H9 (cell line): Measurements from ENCODE around the gene NEDD9. TPM values are rescaled to one million over a fixed set of nuclear protein-coding genes. Genes with fewer than 3 reads are reported as not detected.

Experiments used
- DNase-seq: peaks from one replicate; pipeline ENCODE4 v3.0.0-alpha.2; 2017
- H2AFZ ChIP-seq: one replicate; pipeline ENCODE4 v1.6.1; 2013; ENCODE audit warnings: mild to moderate bottlenecking, low read length, control low read depth, moderate library complexity
- H2AK5ac ChIP-seq: 2 replicates; pipeline ENCODE4 v1.6.1; 2013; ENCODE audit warnings: low read length, control low read depth, mixed read lengths; ENCODE audit not compliant: insufficient read length
- H2BK120ac ChIP-seq: one replicate; pipeline ENCODE4 v1.6.1; 2013; ENCODE audit warnings: low read depth, mild to moderate bottlenecking, low read length, control low read depth, inconsistent platforms; ENCODE audit not compliant: poor library complexity, severe bottlenecking
- H2BK12ac ChIP-seq: 2 replicates; pipeline ENCODE4 v1.6.1; 2013; ENCODE audit warnings: low read length, control low read depth, mixed read lengths, low read depth; ENCODE audit not compliant: insufficient read length
- H2BK15ac ChIP-seq: 2 replicates; pipeline ENCODE4 v1.6.1; 2013; ENCODE audit warnings: low read depth, low read length, control low read depth
- H2BK20ac ChIP-seq: one replicate; pipeline ENCODE4 v1.6.1; 2013; ENCODE audit warnings: low read depth, mild to moderate bottlenecking, low read length, control low read depth, inconsistent platforms; ENCODE audit not compliant: poor library complexity, severe bottlenecking
- H2BK5ac ChIP-seq: 2 replicates; pipeline ENCODE4 v1.6.1; 2013; ENCODE audit warnings: low read length, control low read depth, mixed read lengths; ENCODE audit not compliant: insufficient read length
- H3K14ac ChIP-seq: 2 replicates; pipeline ENCODE4 v1.6.1; 2013; ENCODE audit warnings: low read length, control low read depth; ENCODE audit not compliant: insufficient read depth
- H3K18ac ChIP-seq: 2 replicates; pipeline ENCODE4 v1.6.1; 2013; ENCODE audit warnings: low read depth, mild to moderate bottlenecking, mixed read lengths, low read length, control low read depth; ENCODE audit not compliant: insufficient read length
- H3K23ac ChIP-seq: 2 replicates; pipeline ENCODE4 v1.6.1; 2013; ENCODE audit warnings: low read length, control low read depth, mixed read lengths, low read depth; ENCODE audit not compliant: insufficient read length
- H3K23me2 ChIP-seq: 2 replicates; pipeline ENCODE4 v1.6.1; 2013; ENCODE audit warnings: low read depth, mild to moderate bottlenecking, mixed read lengths, low read length, control low read depth; ENCODE audit not compliant: insufficient read length, poor library complexity, severe bottlenecking
- H3K27ac ChIP-seq: 2 replicates; pipeline ENCODE4 v1.5.1; 2013; ENCODE audit warnings: low read length, control low read depth, mixed read lengths, low read depth; ENCODE audit not compliant: insufficient read length
- H3K27me3 ChIP-seq: 2 replicates; pipeline ENCODE4 v1.6.1; 2013; ENCODE audit warnings: low read length, control low read depth, inconsistent platforms; ENCODE audit not compliant: insufficient read depth
- H3K4ac ChIP-seq: 2 replicates; pipeline ENCODE4 v1.6.1; 2013; ENCODE audit warnings: low read depth, mild to moderate bottlenecking, control low read depth, inconsistent platforms, low read length, moderate library complexity
- H3K4me1 ChIP-seq: 2 replicates; pipeline ENCODE4 v1.6.1; 2013; ENCODE audit warnings: low read length, control low read depth, inconsistent platforms; ENCODE audit not compliant: insufficient read depth
- H3K4me2 ChIP-seq: 2 replicates; pipeline ENCODE4 v1.6.1; 2013; ENCODE audit warnings: low read length, control low read depth, mixed read lengths; ENCODE audit not compliant: insufficient read length, insufficient read depth
- H3K56ac ChIP-seq: 2 replicates; pipeline ENCODE4 v1.6.1; 2013; ENCODE audit warnings: low read depth, mild to moderate bottlenecking, mixed read lengths, low read length, control low read depth; ENCODE audit not compliant: insufficient read length
- H3K79me1 ChIP-seq: 2 replicates; pipeline ENCODE4 v1.6.1; 2013; ENCODE audit warnings: low read depth, mild to moderate bottlenecking, moderate library complexity, low read length, control low read depth, inconsistent platforms; ENCODE audit not compliant: insufficient read depth, poor library complexity, severe bottlenecking
- H3K79me2 ChIP-seq: 2 replicates; pipeline ENCODE4 v1.6.1; 2013; ENCODE audit warnings: low read length, control low read depth, inconsistent platforms; ENCODE audit not compliant: insufficient read depth
- H3K9ac ChIP-seq: 2 replicates; pipeline ENCODE4 v1.6.1; 2013; ENCODE audit warnings: low read length, control low read depth, mixed read lengths; ENCODE audit not compliant: insufficient read length; ENCODE audit errors: extremely low read depth
- H3K9me3 ChIP-seq: one replicate; pipeline ENCODE4 v1.6.1; 2013; ENCODE audit warnings: low read depth, low read length, inconsistent platforms; ENCODE audit not compliant: control insufficient read depth
- H3T11ph ChIP-seq: one replicate; pipeline ENCODE4 v1.6.1; 2013; ENCODE audit warnings: mild to moderate bottlenecking, low read length, control low read depth, inconsistent platforms
- H4K20me1 ChIP-seq: one replicate; pipeline ENCODE4 v1.6.1; 2013; ENCODE audit not compliant: control insufficient read depth, insufficient read length, insufficient read depth
- H4K5ac ChIP-seq: 2 replicates; pipeline ENCODE4 v1.6.1; 2013; ENCODE audit warnings: low read depth, mild to moderate bottlenecking, mixed read lengths, low read length, control low read depth; ENCODE audit not compliant: insufficient read length
- H4K8ac ChIP-seq: replicated peaks from 2 replicates; pipeline ENCODE4 v1.6.1; 2013; ENCODE audit warnings: low read length, control low read depth, mixed read lengths, low read depth; ENCODE audit not compliant: insufficient read length
- H4K91ac ChIP-seq: 2 replicates; pipeline ENCODE4 v1.6.1; 2013; ENCODE audit warnings: low read depth, mild to moderate bottlenecking, moderate library complexity, mixed read lengths, low read length, control low read depth; ENCODE audit not compliant: insufficient read length
- H3K27ac Mint-ChIP-seq, 3 experiments: 2 replicates in 2 of 3; 3 replicates in 1 of 3; pipeline ENCODE4 v1.8.0; 2020 to 2021; ENCODE audit warnings: mixed read lengths in 3 of 3, mild to moderate bottlenecking in 1 of 3, moderate library complexity in 1 of 3
- H3K27me3 Mint-ChIP-seq: 2 replicates; pipeline ENCODE4 v1.8.0; 2021; ENCODE audit warnings: low read depth, mild to moderate bottlenecking, moderate library complexity, mixed read lengths
- H3K36me3 Mint-ChIP-seq, 3 experiments: 2 replicates in 2 of 3; 3 replicates in 1 of 3; pipeline ENCODE4 v1.8.0; 2020 to 2021; ENCODE audit warnings: low read depth in 3 of 3, mixed read lengths in 3 of 3; ENCODE audit not compliant: insufficient read depth in 1 of 3
- H3K4me1 Mint-ChIP-seq, 2 experiments: 2 replicates each; pipeline ENCODE4 v1.8.0; 2020; ENCODE audit warnings: mixed read lengths in 2 of 2
- H3K4me3 Mint-ChIP-seq, 2 experiments: 2 replicates in 1 of 2; 3 replicates in 1 of 2; pipeline ENCODE4 v1.8.0; 2020 to 2021; ENCODE audit warnings: mild to moderate bottlenecking in 2 of 2, mixed read lengths in 2 of 2, moderate library complexity in 1 of 2
- H3K9me3 Mint-ChIP-seq, 2 experiments: 2 replicates in 1 of 2; 3 replicates in 1 of 2; pipeline ENCODE4 v1.8.0; 2020; ENCODE audit warnings: mild to moderate bottlenecking in 2 of 2, mixed read lengths in 2 of 2, moderate library complexity in 1 of 2
- CTCF ChIP-seq: fragments of 200-600 bp; sonication (generic); conservative IDR thresholded peaks from 3 replicates; pipeline ENCODE4 v1.8.0; 2021; ENCODE audit warnings: antibody characterized with exemption, mild to moderate bottlenecking
- WGBS: extraction: QIAGEN DNeasy Blood & Tissue Kit; methylation state at CpG from one replicate; pipeline ENCODE4 v1.1.7; 2013; ENCODE audit warnings: missing lambda C conversion rate, low lambda C conversion rate, mixed read lengths; ENCODE audit not compliant: insufficient read length; ENCODE audit errors: extremely low coverage; 5-methylcytosine and 5-hydroxymethylcytosine counted together
- total RNA-seq: library from RNA; stranded (reverse); gene quantifications from 2 replicates; pipeline ENCODE4 v1.2.1, GENCODE V29; 2021

The NEDD9 gene
- total RNA-seq, 1 experiment from 2014 or later, result 5.5 TPM

DNA sequence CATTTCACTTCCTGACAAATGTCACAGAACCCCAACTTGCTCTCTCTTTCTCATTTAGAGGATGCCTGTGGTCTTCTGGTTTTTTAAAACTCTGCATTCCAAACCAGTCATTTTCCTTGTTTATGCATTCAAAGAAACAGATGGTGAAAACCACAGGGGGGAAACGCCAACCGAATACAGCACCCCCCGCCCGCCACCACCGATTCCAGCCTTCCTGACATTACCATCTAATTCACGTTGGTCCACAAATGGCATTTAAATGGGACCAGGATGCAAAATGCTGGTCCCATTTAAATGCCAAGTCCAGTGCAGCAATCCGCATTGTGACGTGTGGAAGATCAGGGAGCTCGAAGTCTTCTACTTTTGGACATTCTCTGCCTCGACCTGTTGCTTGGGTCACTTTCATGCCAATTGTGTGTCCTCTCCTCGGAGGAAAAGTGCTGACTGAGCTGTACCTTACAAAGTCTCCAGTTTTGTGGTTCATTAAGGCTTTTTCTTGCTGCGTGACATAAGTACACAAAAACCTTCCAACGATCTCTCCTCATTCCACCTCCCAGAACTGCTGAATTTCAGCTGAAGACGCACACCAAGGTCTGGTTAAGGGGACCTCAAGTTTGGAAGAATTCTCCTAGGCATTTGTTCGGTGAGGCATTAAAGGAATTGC lies 35.8 kb downstream of the NEDD9 start:
- peaks cover 13% of the 10 kb centered on the region for H3K4me1 ChIP-seq
- H3K9ac ChIP-seq, result no peak overlapping the region
- H4K8ac ChIP-seq, result no peak overlapping the region
- H4K20me1 ChIP-seq, result no peaks in the 10 kb centered on the region
- H4K91ac ChIP-seq, result no peak overlapping the region
- H3K9me3 Mint-ChIP-seq, result peaks cover 2 to 4% of the 10 kb centered on the region in 2 experiments; a peak in 3 of 5 replicates
- H3K4me3 Mint-ChIP-seq, result peak overlapping the region; percentile 1 to 18; a peak in 3 of 5 replicates
- H2BK5ac ChIP-seq, result no peak overlapping the region
- H4K5ac ChIP-seq, result no peak overlapping the region
- H3K27me3 Mint-ChIP-seq, result no peaks in the 10 kb centered on the region; the same call in 1 of the 2 replicates
- H3K14ac ChIP-seq, result no peak overlapping the region
- no peak overlapping the region for H3T11ph ChIP-seq
- no peak overlapping the region for H2BK20ac ChIP-seq
- peak overlapping the region; percentile 16 for H3K4me2 ChIP-seq
- no peak overlapping the region for H2BK15ac ChIP-seq
- no peaks in the 10 kb centered on the region for H3K27me3 ChIP-seq
- no peak overlapping the region for H3K56ac ChIP-seq
- peak overlapping the region in 2 of 3 experiments; percentile 35 to 88; a peak in 6 of 7 replicates for H3K27ac Mint-ChIP-seq
- H3K27ac ChIP-seq, result peak overlapping the region; percentile 14
- no peak overlapping the region for H3K4ac ChIP-seq
- H2BK120ac ChIP-seq, result no peak overlapping the region
- no peak overlapping the region for H2BK12ac ChIP-seq
- no peaks in the 10 kb centered on the region for H3K79me1 ChIP-seq
- WGBS, result no CpG with 5 or more reads among the region's 15 CpGs
- no peaks in the 10 kb centered on the region for H3K9me3 ChIP-seq
- H2AK5ac ChIP-seq, result no peak overlapping the region
- peaks cover 9 to 15% (median 14%) of the 10 kb centered on the region in 3 experiments for H3K36me3 Mint-ChIP-seq
- DNase-seq, result no peak
- no peak overlapping the region for H3K18ac ChIP-seq
- H2AFZ ChIP-seq, result no peak overlapping the region
- H3K23me2 ChIP-seq, result no peaks in the 10 kb centered on the region
- H3K23ac ChIP-seq, result no peak overlapping the region
- H3K79me2 ChIP-seq, result no peaks in the 10 kb centered on the region
- peaks cover 53% of the 10 kb centered on the region in 2 experiments for H3K4me1 Mint-ChIP-seq
- no peak for TF ChIP-seq CTCF
